ENCODE data around the gene ZMYM2. TPM values are rescaled to one million over a fixed set of nuclear protein-coding genes. Genes with fewer than 3 reads are reported as not detected.

ZMYM2 gene
- polyA plus RNA-seq, 3 donors = 90.7 to 113 (median 110) TPM

DNA sequence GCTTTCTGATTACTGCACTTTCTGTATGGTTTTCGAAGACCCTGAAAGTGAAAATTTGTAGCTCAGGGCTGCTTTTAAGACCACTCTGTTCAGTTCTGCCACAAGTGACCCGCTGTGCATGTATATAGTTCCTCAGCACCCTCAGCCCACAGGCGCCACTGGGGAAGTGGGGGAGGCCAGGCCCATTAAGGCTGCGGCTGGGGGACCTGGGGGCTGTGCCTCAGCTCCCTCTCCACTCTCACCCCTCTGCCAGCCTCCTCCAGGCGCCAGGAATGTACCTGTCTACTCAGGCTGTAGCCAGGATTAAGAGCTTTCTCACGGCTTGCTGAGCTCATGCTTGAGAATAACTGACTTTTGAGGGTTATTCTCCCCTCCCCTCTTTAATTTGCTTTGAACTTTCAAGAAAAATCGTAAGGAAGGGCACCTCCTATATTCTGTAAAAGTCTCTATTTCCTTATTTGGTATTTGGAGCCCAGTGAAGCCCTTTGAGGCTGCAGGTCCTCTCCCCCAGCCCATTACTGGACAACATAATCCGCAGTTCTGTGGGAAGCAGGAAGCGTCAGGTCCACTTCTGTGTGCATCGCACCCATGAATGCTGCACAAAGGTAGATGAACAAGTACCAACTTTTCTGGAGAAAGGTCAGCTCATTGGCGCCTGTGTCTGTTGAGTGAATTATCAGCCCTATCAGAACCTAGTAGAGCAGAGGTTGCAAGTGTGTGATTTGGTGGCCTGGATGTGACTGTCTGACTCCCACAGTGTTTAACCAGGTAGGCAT lies 172.7 kb downstream of the ZMYM2 start:
- DNase-seq = no peak

DNA sequence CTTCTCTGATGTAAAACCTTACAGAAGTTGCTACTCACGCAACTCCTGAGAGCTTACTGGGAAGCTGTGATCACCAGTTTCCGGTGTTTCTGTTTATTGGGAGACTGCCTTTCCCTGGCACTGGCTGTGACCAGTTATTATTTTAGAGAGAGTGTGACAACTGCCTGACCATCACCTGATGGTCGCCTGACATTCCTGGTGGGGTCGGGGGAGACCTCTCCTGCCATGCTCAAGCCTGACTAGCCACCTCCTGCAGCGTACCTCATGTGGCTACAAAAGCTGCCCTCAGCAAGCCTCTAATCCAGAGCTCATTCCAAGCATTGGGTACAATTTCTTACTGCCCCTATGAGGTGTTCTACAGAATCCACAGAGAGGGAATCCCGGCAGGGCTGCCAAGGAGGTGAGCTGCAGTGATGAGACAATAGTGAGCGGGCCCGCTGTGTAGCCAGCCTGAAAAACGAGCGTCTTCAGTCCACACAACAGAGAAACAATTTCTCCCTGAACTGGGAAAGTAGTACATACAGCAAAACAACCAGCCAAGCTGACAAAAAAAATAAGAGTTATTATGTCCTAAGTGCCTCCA lies 173.6 kb downstream of the ZMYM2 start:
- DNase-seq = no peak

DNA sequence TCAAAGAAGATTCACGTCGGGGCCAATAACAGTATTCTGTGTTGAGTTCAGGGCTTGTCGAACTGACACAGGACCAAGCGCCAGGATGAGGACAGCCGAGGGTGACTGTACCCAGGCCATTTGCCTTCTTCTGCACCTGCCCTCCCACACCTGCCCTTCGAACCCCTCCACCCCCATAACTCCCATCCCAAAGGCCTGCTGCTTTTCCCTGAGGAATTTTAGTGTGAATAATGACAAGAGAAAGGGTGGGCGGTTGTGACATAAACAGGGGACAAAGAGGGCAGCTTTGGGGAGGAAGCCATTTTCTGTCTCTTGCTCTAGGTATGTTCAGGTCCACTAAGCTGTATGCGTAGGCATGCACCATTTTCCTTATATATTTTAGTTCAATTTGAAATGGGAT lies 176.2 kb downstream of the ZMYM2 start:
- DNase-seq = no peak

DNA sequence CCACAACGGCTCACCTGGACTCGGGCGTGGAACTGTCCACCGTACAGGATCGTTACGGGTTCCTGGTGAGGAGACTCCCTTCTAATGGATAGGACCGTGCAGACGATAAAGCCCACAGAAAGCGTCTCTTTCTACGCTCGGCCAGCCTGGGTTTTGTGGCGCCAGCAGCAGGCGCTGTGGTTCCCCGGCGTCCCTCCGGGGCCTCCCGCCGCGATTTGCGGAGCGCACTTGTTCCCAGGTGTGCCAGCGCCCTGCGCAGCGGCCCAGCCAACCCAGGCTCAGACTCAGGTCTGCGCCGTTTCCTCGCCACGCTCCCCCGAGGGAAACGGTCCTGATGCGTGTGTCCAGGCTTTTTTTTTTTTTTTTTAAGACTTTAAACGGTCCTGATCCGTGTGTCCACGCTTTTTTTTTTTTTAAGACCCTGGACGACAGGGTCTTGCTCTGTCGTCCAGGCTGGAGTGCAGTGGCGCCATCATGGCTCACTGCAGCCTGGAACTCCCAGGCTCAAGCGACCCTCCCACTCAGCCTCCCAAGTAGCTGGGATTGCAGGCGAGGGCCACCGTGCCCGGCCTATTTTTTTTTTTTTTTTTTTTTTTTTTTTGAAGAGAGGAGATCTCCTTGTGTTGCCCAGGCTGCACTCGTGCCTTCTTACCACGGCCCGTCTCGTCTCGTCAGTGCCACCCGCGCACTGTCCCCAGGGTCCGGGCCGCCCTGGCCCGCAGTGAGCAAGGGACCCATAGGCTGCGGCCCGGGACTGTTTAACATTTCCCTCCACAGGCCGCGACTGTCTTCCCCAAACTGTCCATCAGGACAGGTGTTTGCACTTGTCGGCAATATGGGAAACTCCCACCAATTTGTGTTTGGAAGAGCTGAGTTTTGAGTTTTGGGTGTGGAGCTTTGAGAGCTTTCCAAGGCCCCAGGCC lies 178.5 kb downstream of the ZMYM2 start:
- DNase-seq = no peak

DNA sequence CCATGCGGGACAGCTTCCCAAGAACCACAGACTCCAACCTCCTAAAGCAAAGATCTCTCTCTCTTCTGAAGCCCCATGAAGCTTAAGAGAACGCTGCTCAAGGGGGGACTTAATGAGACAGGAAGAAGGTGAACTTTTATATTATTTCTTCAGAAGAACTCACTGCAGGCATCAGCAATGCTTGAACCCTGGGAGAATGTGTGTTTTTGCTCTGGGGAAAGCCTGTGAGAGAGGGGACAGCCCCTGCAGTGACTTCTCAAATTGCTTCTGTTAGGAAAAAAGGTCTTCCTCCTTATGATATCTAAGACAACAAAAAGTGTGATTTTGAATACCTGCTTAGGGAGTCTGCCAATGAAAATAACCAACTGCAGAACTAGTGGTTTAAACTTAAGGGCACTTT lies 179.3 kb downstream of the ZMYM2 start:
- no peak for DNase-seq

DNA sequence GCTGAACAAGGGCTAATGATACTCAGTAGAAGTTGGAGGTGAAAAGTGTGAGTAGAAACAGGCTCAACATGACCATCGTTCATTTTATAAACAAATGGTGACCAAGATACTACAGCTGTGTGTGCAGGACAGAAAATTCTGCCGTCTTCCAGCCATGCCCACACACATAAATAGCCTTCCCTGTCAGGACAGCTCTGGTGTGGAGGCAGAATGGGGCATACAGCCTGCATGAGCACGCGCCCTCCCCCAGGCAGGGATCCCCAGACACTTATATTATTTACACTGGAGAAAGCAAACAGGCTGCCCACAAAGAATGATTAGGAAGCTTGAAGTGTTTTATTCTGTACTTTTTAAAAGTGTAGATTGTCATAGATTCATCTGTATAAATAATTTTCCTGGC lies 182.0 kb downstream of the ZMYM2 start:
- DNase-seq = no peak

Other genes starting within 250 kb of the ZMYM2 start
- 10 to 100 TPM; 74.7 to 85.0 (median 79.5) TPM for gene PSPC1, start 175.8 kb upstream of the ZMYM2 start, polyA plus RNA-seq (ENCODE audit: insufficient read length in 3 of 3)
- 10 to 100 TPM; 16.0 to 25.2 (median 22.9) TPM for gene ZMYM5, start 95.1 kb upstream of the ZMYM2 start, polyA plus RNA-seq (ENCODE audit: insufficient read length in 3 of 3)
- 10 to 100 TPM; 11.5 to 13.7 (median 12.3) TPM for gene GJA3, start 202.3 kb downstream of the ZMYM2 start, polyA plus RNA-seq (ENCODE audit: insufficient read length in 3 of 3)
- 1 to 10 TPM; 3.8 to 4.5 (median 4.5) TPM for gene GJB2, start 234.2 kb downstream of the ZMYM2 start, polyA plus RNA-seq (ENCODE audit: insufficient read length in 3 of 3)

Measured in renal pelvis (tissue), 4 donors.